ENCODE results near the gene PAN3.

PAN3 gene

DNA sequence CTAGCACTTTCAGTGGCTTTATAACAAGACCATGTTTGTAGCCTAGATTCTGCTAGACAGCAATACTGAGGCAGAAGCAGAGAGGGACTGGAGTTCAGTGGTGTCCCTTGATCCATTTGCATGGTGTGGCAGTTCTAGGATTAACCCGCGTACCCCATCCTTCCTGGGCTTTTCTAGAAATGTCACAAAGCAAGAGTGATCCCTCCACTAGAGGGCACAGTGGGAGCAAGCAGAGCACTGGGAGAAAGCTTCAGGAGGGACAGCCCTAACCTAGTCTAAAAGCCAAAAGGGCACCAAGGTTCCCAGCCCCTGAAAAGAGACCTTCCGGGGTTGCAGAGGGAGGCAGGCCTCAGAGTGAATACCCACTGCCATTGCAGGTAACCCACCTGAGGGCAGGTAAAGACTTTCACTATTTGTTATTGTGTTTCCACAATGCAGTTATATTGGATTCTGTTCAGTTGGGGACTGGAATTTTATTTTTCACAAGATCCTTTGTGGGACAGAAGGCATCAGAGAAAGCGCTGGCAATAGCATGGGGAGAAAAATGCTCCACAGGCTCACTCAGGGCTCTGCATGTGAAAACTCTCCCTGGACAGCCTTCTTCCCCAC lies 185.9 kb downstream of the PAN3 start:
- TF ChIP-seq, protein P1, sequence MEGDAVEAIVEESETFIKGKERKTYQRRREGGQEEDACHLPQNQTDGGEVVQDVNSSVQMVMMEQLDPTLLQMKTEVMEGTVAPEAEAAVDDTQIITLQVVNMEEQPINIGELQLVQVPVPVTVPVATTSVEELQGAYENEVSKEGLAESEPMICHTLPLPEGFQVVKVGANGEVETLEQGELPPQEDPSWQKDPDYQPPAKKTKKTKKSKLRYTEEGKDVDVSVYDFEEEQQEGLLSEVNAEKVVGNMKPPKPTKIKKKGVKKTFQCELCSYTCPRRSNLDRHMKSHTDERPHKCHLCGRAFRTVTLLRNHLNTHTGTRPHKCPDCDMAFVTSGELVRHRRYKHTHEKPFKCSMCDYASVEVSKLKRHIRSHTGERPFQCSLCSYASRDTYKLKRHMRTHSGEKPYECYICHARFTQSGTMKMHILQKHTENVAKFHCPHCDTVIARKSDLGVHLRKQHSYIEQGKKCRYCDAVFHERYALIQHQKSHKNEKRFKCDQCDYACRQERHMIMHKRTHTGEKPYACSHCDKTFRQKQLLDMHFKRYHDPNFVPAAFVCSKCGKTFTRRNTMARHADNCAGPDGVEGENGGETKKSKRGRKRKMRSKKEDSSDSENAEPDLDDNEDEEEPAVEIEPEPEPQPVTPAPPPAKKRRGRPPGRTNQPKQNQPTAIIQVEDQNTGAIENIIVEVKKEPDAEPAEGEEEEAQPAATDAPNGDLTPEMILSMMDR (IDR thresholded peaks at IDR 0.05; ENCODE audit: extremely low read depth, missing control alignments), result peak; percentile 80
- peak; percentile 83 for DNase-seq (ENCODE audit: low spot score)

DNA sequence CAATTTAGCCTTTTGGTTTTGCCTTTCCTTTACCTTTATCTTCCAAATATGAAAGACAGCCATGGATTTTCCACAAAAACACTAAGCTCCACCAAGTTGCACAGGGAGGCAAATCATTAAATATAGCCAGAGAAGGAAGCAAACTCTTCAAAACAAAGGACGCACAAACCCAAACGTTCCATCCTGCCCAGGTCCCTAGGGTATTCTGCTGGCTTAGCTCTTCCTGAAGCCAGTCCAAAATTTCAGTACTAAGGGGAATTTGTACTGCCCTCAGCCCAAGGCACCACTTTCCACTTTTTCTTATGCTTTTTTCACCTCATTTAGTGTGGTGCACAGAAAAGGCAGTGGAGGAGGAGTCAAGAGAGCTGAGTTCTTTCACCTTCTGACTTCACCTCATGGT lies 186.7 kb downstream of the PAN3 start:
- no peak for DNase-seq (ENCODE audit: low spot score)
- TF ChIP-seq, protein P1 (IDR thresholded peaks at IDR 0.05; ENCODE audit: extremely low read depth, missing control alignments), result no peak

DNA sequence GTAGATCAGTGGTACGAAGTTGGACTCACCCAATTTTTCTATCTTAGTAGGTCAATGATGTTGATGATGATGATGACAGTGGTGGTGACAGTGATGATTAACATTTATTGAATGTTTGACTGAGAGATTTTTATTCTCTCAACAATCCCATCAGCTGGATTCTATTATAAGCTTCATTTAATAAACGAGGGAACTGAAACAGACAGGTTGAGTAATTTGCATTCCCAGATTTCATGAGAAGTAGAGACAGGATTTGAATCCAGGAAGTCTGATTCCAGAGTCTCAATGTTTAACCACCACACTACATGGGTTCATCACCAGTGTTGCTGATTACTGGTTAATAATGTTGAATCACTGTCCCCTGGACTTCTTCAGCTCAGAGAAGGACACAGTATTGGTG lies 187.7 kb downstream of the PAN3 start:
- no peak for DNase-seq (ENCODE audit: low spot score)
- TF ChIP-seq, protein P1 (IDR thresholded peaks at IDR 0.05; ENCODE audit: extremely low read depth, missing control alignments), result no peak

DNA sequence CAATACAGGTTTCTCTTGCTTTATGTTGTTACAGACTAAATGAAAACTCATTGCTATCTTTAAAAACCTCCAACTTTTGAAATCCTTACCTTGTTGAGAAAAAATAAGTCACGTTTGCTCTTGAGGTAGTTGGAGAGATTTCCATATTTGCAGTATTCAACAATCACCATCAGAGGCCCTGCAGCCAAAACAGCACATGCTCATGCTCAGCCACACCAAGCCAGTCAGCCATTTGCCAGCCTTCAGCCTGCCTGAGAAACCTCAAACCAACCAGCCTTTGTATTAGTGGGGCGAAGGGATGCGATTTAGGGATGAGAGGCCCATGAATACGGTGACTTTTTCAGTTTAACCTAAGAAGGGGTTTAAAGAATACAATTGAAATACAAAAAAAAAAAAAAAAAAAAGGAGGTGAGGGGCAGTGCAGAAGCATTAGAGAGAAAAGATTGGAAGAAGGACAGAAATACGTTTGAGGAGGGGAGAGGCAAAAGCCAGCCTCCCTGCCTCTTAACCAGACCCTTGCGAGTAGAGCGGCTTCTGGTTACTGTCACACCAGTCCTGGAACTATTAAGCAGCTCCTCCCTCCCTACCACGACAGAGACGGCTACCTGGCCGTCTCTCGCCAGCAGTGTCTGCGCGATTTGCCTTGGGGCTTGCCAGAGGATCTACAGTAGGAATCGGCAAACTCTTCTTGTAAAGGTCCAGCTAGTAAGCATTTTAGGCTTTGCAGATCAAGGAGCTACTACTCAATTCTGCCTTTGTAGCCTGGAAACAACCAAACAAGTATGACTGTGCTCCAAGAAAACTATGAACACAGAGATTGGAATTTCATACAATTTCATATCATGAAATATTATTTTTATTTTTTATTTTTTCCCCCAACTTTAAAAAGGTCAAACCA lies 189.3 kb downstream of the PAN3 start:
- TF ChIP-seq, protein P1 (IDR thresholded peaks at IDR 0.05; ENCODE audit: extremely low read depth, missing control alignments), result no peak
- no peak for DNase-seq (ENCODE audit: low spot score)

DNA sequence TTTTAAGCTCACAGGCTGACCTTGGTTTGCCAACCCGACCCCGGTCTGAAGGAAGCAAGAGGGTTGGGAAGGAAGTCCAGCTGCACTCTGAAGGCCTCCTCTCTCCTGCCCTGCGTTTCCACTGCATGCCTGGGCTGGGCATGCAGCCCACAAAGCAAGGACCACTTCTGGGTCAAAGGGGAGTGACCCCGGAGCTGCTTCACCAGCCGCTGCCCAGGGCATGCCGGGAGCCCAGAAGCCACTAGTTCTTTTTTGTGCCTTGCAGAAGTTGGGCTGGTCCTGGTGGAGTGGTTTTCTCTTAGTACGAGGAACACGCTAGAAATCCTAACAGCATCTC lies 189.9 kb downstream of the PAN3 start:
- DNase-seq (ENCODE audit: low spot score), result no peak
- TF ChIP-seq, protein P1 (IDR thresholded peaks at IDR 0.05; ENCODE audit: extremely low read depth, missing control alignments), result no peak

DNA sequence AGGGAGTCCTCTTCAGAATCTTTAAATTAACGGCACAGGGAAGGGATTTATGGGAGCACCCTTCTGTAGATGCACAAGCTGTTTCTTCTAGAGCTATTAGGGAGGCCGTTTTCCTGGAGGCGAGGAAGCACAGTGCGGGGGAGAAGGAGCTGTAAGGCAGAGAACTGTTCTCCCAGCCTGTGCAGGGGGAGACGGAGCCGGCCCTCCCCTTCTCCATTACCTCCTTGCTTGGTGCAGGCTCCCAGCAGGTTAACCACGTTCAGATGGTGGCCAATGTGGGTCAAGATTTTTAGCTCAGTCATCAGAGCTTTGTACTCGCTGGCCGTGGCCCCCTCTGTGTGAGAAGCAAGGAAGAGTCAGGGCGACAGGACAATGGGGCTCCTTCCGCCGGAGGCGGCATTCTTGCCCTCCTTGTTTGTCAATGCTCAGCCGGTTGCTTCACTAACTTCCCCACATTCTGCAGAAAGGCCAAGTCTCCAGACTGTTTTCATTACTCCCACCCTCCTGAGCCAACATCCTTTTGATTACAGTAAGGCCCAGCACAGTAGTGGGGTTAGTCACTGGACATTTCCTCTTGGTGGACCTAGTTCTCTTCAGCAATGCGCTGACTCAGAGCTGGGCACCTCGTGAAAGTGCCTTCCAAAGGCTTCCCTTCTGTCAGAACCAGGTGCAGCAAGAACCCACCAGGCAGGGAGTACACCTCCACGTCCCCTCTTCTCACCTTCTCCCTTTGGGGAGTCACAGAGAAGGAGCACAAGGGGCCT lies 191.2 kb downstream of the PAN3 start:
- TF ChIP-seq, protein P1 (IDR thresholded peaks at IDR 0.05; ENCODE audit: extremely low read depth, missing control alignments), result no peak
- DNase-seq (ENCODE audit: low spot score), result no peak

All from GM20000 (cell line).